ENCODE data around the gene ARF5.

DNA sequence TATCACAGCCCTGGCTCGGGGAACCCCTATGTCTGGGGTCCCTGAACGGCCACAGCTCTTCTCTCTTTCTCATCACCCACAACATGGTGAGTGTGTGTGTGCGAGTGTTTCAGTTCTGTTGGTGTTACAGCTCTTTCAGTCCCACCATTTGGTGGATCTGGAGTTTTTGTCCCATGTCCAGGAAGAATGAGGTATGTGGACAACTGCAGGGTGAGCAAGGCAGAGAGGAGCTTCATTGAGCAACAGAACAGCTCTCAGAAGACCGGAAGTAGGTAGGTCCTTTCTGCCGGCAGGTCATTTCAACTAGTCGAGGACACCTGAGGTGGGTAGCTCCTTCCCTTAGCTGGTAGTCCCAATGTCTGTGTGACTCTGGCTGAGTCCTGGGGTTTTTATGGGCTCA is 20.2 kb downstream of the ARF5 start:
- TF ChIP-seq POLR2A (IDR thresholded peaks at IDR 0.05): no peak
- TF ChIP-seq, protein P1, sequence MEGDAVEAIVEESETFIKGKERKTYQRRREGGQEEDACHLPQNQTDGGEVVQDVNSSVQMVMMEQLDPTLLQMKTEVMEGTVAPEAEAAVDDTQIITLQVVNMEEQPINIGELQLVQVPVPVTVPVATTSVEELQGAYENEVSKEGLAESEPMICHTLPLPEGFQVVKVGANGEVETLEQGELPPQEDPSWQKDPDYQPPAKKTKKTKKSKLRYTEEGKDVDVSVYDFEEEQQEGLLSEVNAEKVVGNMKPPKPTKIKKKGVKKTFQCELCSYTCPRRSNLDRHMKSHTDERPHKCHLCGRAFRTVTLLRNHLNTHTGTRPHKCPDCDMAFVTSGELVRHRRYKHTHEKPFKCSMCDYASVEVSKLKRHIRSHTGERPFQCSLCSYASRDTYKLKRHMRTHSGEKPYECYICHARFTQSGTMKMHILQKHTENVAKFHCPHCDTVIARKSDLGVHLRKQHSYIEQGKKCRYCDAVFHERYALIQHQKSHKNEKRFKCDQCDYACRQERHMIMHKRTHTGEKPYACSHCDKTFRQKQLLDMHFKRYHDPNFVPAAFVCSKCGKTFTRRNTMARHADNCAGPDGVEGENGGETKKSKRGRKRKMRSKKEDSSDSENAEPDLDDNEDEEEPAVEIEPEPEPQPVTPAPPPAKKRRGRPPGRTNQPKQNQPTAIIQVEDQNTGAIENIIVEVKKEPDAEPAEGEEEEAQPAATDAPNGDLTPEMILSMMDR (IDR thresholded peaks at IDR 0.05): no peak
